H9 (cell line): ENCODE data around the gene KRTAP5-11. TPM values are rescaled to one million over a fixed set of nuclear protein-coding genes. Genes with fewer than 3 reads are reported as not detected.
"Not testable (repeated sequence)": the region's sequence is repeated elsewhere in the genome, so short reads cannot be mapped to it uniquely, and the experiment has no call there.

Experiments used
- DNase-seq: peaks from one replicate; pipeline ENCODE4 v3.0.0-alpha.2; 2017
- H2AFZ ChIP-seq: one replicate; pipeline ENCODE4 v1.6.1; 2013; ENCODE audit warnings: mild to moderate bottlenecking, low read length, control low read depth, moderate library complexity
- H2AK5ac ChIP-seq: 2 replicates; pipeline ENCODE4 v1.6.1; 2013; ENCODE audit warnings: low read length, control low read depth, mixed read lengths; ENCODE audit not compliant: insufficient read length
- H2BK120ac ChIP-seq: one replicate; pipeline ENCODE4 v1.6.1; 2013; ENCODE audit warnings: low read depth, mild to moderate bottlenecking, low read length, control low read depth, inconsistent platforms; ENCODE audit not compliant: poor library complexity, severe bottlenecking
- H2BK12ac ChIP-seq: 2 replicates; pipeline ENCODE4 v1.6.1; 2013; ENCODE audit warnings: low read length, control low read depth, mixed read lengths, low read depth; ENCODE audit not compliant: insufficient read length
- H2BK15ac ChIP-seq: 2 replicates; pipeline ENCODE4 v1.6.1; 2013; ENCODE audit warnings: low read depth, low read length, control low read depth
- H2BK20ac ChIP-seq: one replicate; pipeline ENCODE4 v1.6.1; 2013; ENCODE audit warnings: low read depth, mild to moderate bottlenecking, low read length, control low read depth, inconsistent platforms; ENCODE audit not compliant: poor library complexity, severe bottlenecking
- H2BK5ac ChIP-seq: 2 replicates; pipeline ENCODE4 v1.6.1; 2013; ENCODE audit warnings: low read length, control low read depth, mixed read lengths; ENCODE audit not compliant: insufficient read length
- H3K14ac ChIP-seq: 2 replicates; pipeline ENCODE4 v1.6.1; 2013; ENCODE audit warnings: low read length, control low read depth; ENCODE audit not compliant: insufficient read depth
- H3K18ac ChIP-seq: 2 replicates; pipeline ENCODE4 v1.6.1; 2013; ENCODE audit warnings: low read depth, mild to moderate bottlenecking, mixed read lengths, low read length, control low read depth; ENCODE audit not compliant: insufficient read length
- H3K23ac ChIP-seq: 2 replicates; pipeline ENCODE4 v1.6.1; 2013; ENCODE audit warnings: low read length, control low read depth, mixed read lengths, low read depth; ENCODE audit not compliant: insufficient read length
- H3K23me2 ChIP-seq: 2 replicates; pipeline ENCODE4 v1.6.1; 2013; ENCODE audit warnings: low read depth, mild to moderate bottlenecking, mixed read lengths, low read length, control low read depth; ENCODE audit not compliant: insufficient read length, poor library complexity, severe bottlenecking
- H3K27ac ChIP-seq: 2 replicates; pipeline ENCODE4 v1.5.1; 2013; ENCODE audit warnings: low read length, control low read depth, mixed read lengths, low read depth; ENCODE audit not compliant: insufficient read length
- H3K27me3 ChIP-seq: 2 replicates; pipeline ENCODE4 v1.6.1; 2013; ENCODE audit warnings: low read length, control low read depth, inconsistent platforms; ENCODE audit not compliant: insufficient read depth
- H3K4ac ChIP-seq: 2 replicates; pipeline ENCODE4 v1.6.1; 2013; ENCODE audit warnings: low read depth, mild to moderate bottlenecking, control low read depth, inconsistent platforms, low read length, moderate library complexity
- H3K4me1 ChIP-seq: 2 replicates; pipeline ENCODE4 v1.6.1; 2013; ENCODE audit warnings: low read length, control low read depth, inconsistent platforms; ENCODE audit not compliant: insufficient read depth
- H3K4me2 ChIP-seq: 2 replicates; pipeline ENCODE4 v1.6.1; 2013; ENCODE audit warnings: low read length, control low read depth, mixed read lengths; ENCODE audit not compliant: insufficient read length, insufficient read depth
- H3K56ac ChIP-seq: 2 replicates; pipeline ENCODE4 v1.6.1; 2013; ENCODE audit warnings: low read depth, mild to moderate bottlenecking, mixed read lengths, low read length, control low read depth; ENCODE audit not compliant: insufficient read length
- H3K79me1 ChIP-seq: 2 replicates; pipeline ENCODE4 v1.6.1; 2013; ENCODE audit warnings: low read depth, mild to moderate bottlenecking, moderate library complexity, low read length, control low read depth, inconsistent platforms; ENCODE audit not compliant: insufficient read depth, poor library complexity, severe bottlenecking
- H3K79me2 ChIP-seq: 2 replicates; pipeline ENCODE4 v1.6.1; 2013; ENCODE audit warnings: low read length, control low read depth, inconsistent platforms; ENCODE audit not compliant: insufficient read depth
- H3K9ac ChIP-seq: 2 replicates; pipeline ENCODE4 v1.6.1; 2013; ENCODE audit warnings: low read length, control low read depth, mixed read lengths; ENCODE audit not compliant: insufficient read length; ENCODE audit errors: extremely low read depth
- H3K9me3 ChIP-seq: one replicate; pipeline ENCODE4 v1.6.1; 2013; ENCODE audit warnings: low read depth, low read length, inconsistent platforms; ENCODE audit not compliant: control insufficient read depth
- H3T11ph ChIP-seq: one replicate; pipeline ENCODE4 v1.6.1; 2013; ENCODE audit warnings: mild to moderate bottlenecking, low read length, control low read depth, inconsistent platforms
- H4K20me1 ChIP-seq: one replicate; pipeline ENCODE4 v1.6.1; 2013; ENCODE audit not compliant: control insufficient read depth, insufficient read length, insufficient read depth
- H4K5ac ChIP-seq: 2 replicates; pipeline ENCODE4 v1.6.1; 2013; ENCODE audit warnings: low read depth, mild to moderate bottlenecking, mixed read lengths, low read length, control low read depth; ENCODE audit not compliant: insufficient read length
- H4K8ac ChIP-seq: replicated peaks from 2 replicates; pipeline ENCODE4 v1.6.1; 2013; ENCODE audit warnings: low read length, control low read depth, mixed read lengths, low read depth; ENCODE audit not compliant: insufficient read length
- H4K91ac ChIP-seq: 2 replicates; pipeline ENCODE4 v1.6.1; 2013; ENCODE audit warnings: low read depth, mild to moderate bottlenecking, moderate library complexity, mixed read lengths, low read length, control low read depth; ENCODE audit not compliant: insufficient read length
- H3K27ac Mint-ChIP-seq, 3 experiments: 2 replicates in 2 of 3; 3 replicates in 1 of 3; pipeline ENCODE4 v1.8.0; 2020 to 2021; ENCODE audit warnings: mixed read lengths in 3 of 3, mild to moderate bottlenecking in 1 of 3, moderate library complexity in 1 of 3
- H3K27me3 Mint-ChIP-seq: 2 replicates; pipeline ENCODE4 v1.8.0; 2021; ENCODE audit warnings: low read depth, mild to moderate bottlenecking, moderate library complexity, mixed read lengths
- H3K36me3 Mint-ChIP-seq, 3 experiments: 2 replicates in 2 of 3; 3 replicates in 1 of 3; pipeline ENCODE4 v1.8.0; 2020 to 2021; ENCODE audit warnings: low read depth in 3 of 3, mixed read lengths in 3 of 3; ENCODE audit not compliant: insufficient read depth in 1 of 3
- H3K4me1 Mint-ChIP-seq, 2 experiments: 2 replicates each; pipeline ENCODE4 v1.8.0; 2020; ENCODE audit warnings: mixed read lengths in 2 of 2
- H3K4me3 Mint-ChIP-seq, 2 experiments: 2 replicates in 1 of 2; 3 replicates in 1 of 2; pipeline ENCODE4 v1.8.0; 2020 to 2021; ENCODE audit warnings: mild to moderate bottlenecking in 2 of 2, mixed read lengths in 2 of 2, moderate library complexity in 1 of 2
- H3K9me3 Mint-ChIP-seq, 2 experiments: 2 replicates in 1 of 2; 3 replicates in 1 of 2; pipeline ENCODE4 v1.8.0; 2020; ENCODE audit warnings: mild to moderate bottlenecking in 2 of 2, mixed read lengths in 2 of 2, moderate library complexity in 1 of 2
- CTCF ChIP-seq: fragments of 200-600 bp; sonication (generic); conservative IDR thresholded peaks from 3 replicates; pipeline ENCODE4 v1.8.0; 2021; ENCODE audit warnings: antibody characterized with exemption, mild to moderate bottlenecking
- WGBS: extraction: QIAGEN DNeasy Blood & Tissue Kit; methylation state at CpG from one replicate; pipeline ENCODE4 v1.1.7; 2013; ENCODE audit warnings: missing lambda C conversion rate, low lambda C conversion rate, mixed read lengths; ENCODE audit not compliant: insufficient read length; ENCODE audit errors: extremely low coverage; 5-methylcytosine and 5-hydroxymethylcytosine counted together
- total RNA-seq: library from RNA; stranded (reverse); gene quantifications from 2 replicates; pipeline ENCODE4 v1.2.1, GENCODE V29; 2021

The KRTAP5-11 gene
- total RNA-seq, 1 experiment from 2014 or later: not detected

DNA sequence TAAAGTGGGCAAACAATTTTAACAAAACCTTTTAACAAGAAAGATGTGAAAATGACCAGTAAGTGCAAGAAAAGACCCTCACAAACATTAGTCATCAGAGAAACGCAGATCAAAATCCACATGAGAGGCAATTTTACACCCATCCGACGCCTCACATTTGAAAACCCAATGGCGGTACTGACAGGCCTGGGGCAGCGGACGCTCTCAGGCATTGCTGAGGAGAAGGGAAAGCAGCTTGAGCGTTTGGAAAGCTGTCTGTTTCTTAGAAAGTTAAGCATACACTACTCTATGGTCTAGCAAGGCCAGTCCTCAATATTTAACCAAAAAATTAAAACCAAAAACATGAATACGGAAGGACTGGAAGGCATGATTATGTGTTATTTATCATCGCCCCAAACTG, 46.9 kb downstream of the KRTAP5-11 start:
- Histone ChIP-seq H3K79me1 (no peaks in the 10 kb centered on the region), H3K18ac (no peak overlapping the region), H4K20me1 (no peaks in the 10 kb centered on the region), H3K23me2 (no peaks in the 10 kb centered on the region), H3K27ac (no peak overlapping the region), H2BK20ac (no peak overlapping the region), H3K9me3 (no peaks in the 10 kb centered on the region), H2AFZ (no peak overlapping the region), H4K8ac (no peak overlapping the region), H3K4me2 (no peak overlapping the region), H3K23ac (no peak overlapping the region), H3K14ac (no peak overlapping the region), H2BK120ac (no peak overlapping the region), H2BK5ac (no peak overlapping the region), H3T11ph (no peak overlapping the region), H2BK15ac (no peak overlapping the region), H4K91ac (no peak overlapping the region), H3K9ac (no peak overlapping the region), H2AK5ac (no peak overlapping the region), H4K5ac (no peak overlapping the region), H3K27me3 (no peaks in the 10 kb centered on the region), H3K4ac (no peak overlapping the region), H3K4me1 (no peaks in the 10 kb centered on the region), H3K79me2 (no peaks in the 10 kb centered on the region), H2BK12ac (no peak overlapping the region), H3K56ac (no peak overlapping the region)
- Mint-ChIP-seq H3K4me1 (no peaks in the 10 kb centered on the region), H3K36me3 (peaks cover 3 to 4% (median 4%) of the 10 kb centered on the region in 3 experiments; a peak in 6 of 7 replicates), H3K27ac (no peak overlapping the region; a peak in 1 of 7 replicates), H3K9me3 (peaks cover 3 to 4% of the 10 kb centered on the region in 2 experiments), H3K27me3 (peaks cover 7% of the 10 kb centered on the region), H3K4me3 (no peak overlapping the region)
- no CpG with 5 or more reads among the region's 9 CpGs for WGBS
- DNase-seq: no peak
- no peak for TF ChIP-seq CTCF

DNA sequence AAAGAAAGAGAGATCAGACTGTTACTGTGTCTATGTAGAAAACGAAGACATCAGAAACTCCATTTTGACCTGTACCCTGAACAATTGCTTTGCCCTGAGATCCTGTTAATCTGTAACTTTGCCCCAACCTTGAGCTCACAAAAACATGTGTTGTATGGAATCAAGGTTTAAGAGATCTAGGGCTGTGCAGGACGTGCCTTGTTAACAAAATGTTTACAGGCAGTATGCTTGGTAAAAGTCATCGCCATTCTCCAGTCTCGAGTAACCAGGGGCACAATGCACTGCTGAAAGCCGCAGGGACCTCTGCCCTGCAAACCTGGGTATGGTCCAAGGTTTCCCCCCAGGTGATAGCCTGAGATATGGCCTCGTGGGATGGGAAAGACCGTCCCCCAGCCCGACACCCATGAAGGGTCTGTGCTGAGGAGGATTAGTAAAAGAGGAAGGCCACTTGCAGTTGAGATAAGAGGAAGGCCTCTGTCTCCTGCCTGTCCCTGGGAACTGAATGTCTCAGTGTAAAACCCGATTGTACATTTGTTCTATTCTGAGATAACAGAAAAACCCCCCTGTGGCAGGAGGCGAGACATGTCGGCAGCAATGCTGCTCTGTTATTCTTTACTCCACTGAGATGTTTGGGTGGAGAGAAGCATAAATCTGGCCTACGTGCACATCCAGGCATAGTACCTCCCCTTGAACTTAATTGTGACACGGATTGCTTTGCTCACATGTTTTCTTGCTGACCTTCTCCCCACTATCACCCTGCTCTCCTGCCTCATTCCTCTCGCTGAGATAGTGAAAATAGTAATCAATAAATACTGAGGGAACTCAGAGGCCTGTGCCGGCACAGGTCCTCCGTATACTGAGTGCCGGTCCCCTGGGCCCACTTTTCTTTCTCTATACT, 47.7 kb downstream of the KRTAP5-11 start:
- H3K4ac ChIP-seq, H3K18ac ChIP-seq, H2BK5ac ChIP-seq, H2BK15ac ChIP-seq, H4K8ac ChIP-seq, DNase-seq, H4K20me1 ChIP-seq, H3K4me1 Mint-ChIP-seq, H3K79me1 ChIP-seq, H3K79me2 ChIP-seq, H3K23ac ChIP-seq, H4K91ac ChIP-seq, H4K5ac ChIP-seq, H3K4me1 ChIP-seq, H2BK12ac ChIP-seq, H3K9me3 ChIP-seq, H2BK120ac ChIP-seq, H3K14ac ChIP-seq, H3K27me3 Mint-ChIP-seq, H3K9ac ChIP-seq, H3K27ac ChIP-seq, H3T11ph ChIP-seq, H2BK20ac ChIP-seq, H3K9me3 Mint-ChIP-seq, H3K56ac ChIP-seq, H3K23me2 ChIP-seq, H2AFZ ChIP-seq, H3K27me3 ChIP-seq, H3K36me3 Mint-ChIP-seq, H3K4me3 Mint-ChIP-seq, H2AK5ac ChIP-seq, H3K4me2 ChIP-seq: not testable (repeated sequence)
- WGBS: no CpG with 5 or more reads among the region's 17 CpGs
- peak overlapping the region in 2 of 3 experiments; percentile 32 to 74; a peak in 2 of 7 replicates for H3K27ac Mint-ChIP-seq
